ENCODE measurements around the gene PADI2.

Gene PADI2

GRCh38 chr1:17134034-17134433 is 14.8 kb upstream of the PADI2 start:
- ChIA-PET POLR2A (no interaction called here), CTCF (interaction anchor here (1.3 kb wide), 1 partner anchor 102 kb away, joined by 6 read pairs; no protein-coding TSS in a partner anchor)
- H3K27me3 ChIP-seq (replicated peaks in 2 of 5; ENCODE audit: control insufficient read depth in 4 of 5, insufficient read depth in 5 of 5, low read length in 4 of 5) = no peaks in the 10 kb centered on the region
- H3K4me1 ChIP-seq (ENCODE audit: control extremely low read depth in 1 of 4, control insufficient read depth in 4 of 4, insufficient read depth in 4 of 4, low read length in 3 of 4) = peaks cover 0 to 3% (median under 1%) of the 10 kb centered on the region in 4 experiments
- WGBS (ENCODE audit: insufficient coverage) = 100% methylated on average over 2 of the region's 4 CpGs
- no peak overlapping the region for H3K27ac ChIP-seq (ENCODE audit: insufficient read depth in 1 of 2, low read depth in 1 of 2, low read length in 2 of 2, poor library complexity in 1 of 2, severe bottlenecking in 2 of 2)
- no peak for DNase-seq
- H3K4me3 ChIP-seq (ENCODE audit: control insufficient read depth in 1 of 7, extremely low read depth in 1 of 7, insufficient read depth in 4 of 7, low read depth in 2 of 7, low read length in 6 of 7) = no peak overlapping the region
- H3K36me3 ChIP-seq (ENCODE audit: control insufficient read depth in 4 of 4, insufficient read depth in 4 of 4, low read length in 3 of 4) = no peaks in the 10 kb centered on the region
- peaks cover 0 to 9% (median 0%) of the 10 kb centered on the region in 5 experiments for H3K9me3 ChIP-seq (ENCODE audit: control extremely low read depth in 1 of 5, control insufficient read depth in 4 of 5, insufficient read depth in 2 of 5, low read depth in 1 of 5, low read length in 4 of 5)

GRCh38 chr1:17130138-17130635 is 10.9 kb upstream of the PADI2 start:
- POLR2A ChIA-PET = interaction anchor here (0.9 kb wide), 1 partner anchor 104 kb away, joined by 3 read pairs; no protein-coding TSS in a partner anchor
- Histone ChIP-seq H3K36me3 (ENCODE audit: control insufficient read depth in 4 of 4, insufficient read depth in 4 of 4, low read length in 3 of 4) (no peaks in the 10 kb centered on the region), H3K27me3 (replicated peaks in 2 of 5; ENCODE audit: control insufficient read depth in 4 of 5, insufficient read depth in 5 of 5, low read length in 4 of 5) (no peaks in the 10 kb centered on the region), H3K9me3 (ENCODE audit: control extremely low read depth in 1 of 5, control insufficient read depth in 4 of 5, insufficient read depth in 2 of 5, low read depth in 1 of 5, low read length in 4 of 5) (no peaks in the 10 kb centered on the region), H3K4me3 (ENCODE audit: control insufficient read depth in 1 of 7, extremely low read depth in 1 of 7, insufficient read depth in 4 of 7, low read depth in 2 of 7, low read length in 6 of 7) (no peak overlapping the region), H3K4me1 (ENCODE audit: control extremely low read depth in 1 of 4, control insufficient read depth in 4 of 4, insufficient read depth in 4 of 4, low read length in 3 of 4) (peaks cover 0 to 26% (median 23%) of the 10 kb centered on the region in 4 experiments), H3K27ac (ENCODE audit: insufficient read depth in 1 of 2, low read depth in 1 of 2, low read length in 2 of 2, poor library complexity in 1 of 2, severe bottlenecking in 2 of 2) (no peak overlapping the region)
- CTCF ChIA-PET = interaction anchor here (0.7 to 2.1 kb wide), 6 partner anchors 24 to 247 kb away, joined by 3 to 7 read pairs (median 4); no protein-coding TSS in a partner anchor
- WGBS (ENCODE audit: insufficient coverage) = 100% methylated on average over 2 of the region's 3 CpGs
- no peak for DNase-seq

- Histone ChIP-seq H3K4me1 (ENCODE audit: control extremely low read depth in 1 of 4, control insufficient read depth in 4 of 4, insufficient read depth in 4 of 4, low read length in 3 of 4) (peaks cover 0 to 36% (median 24%) of the 10 kb centered on the region in 4 experiments), H3K27me3 (replicated peaks in 2 of 5; ENCODE audit: control insufficient read depth in 4 of 5, insufficient read depth in 5 of 5, low read length in 4 of 5) (no peaks in the 10 kb centered on the region), H3K36me3 (ENCODE audit: control insufficient read depth in 4 of 4, insufficient read depth in 4 of 4, low read length in 3 of 4) (no peaks in the 10 kb centered on the region), H3K9me3 (ENCODE audit: control extremely low read depth in 1 of 5, control insufficient read depth in 4 of 5, insufficient read depth in 2 of 5, low read depth in 1 of 5, low read length in 4 of 5) (no peaks in the 10 kb centered on the region), H3K27ac (ENCODE audit: insufficient read depth in 1 of 2, low read depth in 1 of 2, low read length in 2 of 2, poor library complexity in 1 of 2, severe bottlenecking in 2 of 2) (peak overlapping the region; percentile 12 to 83), H3K4me3 (ENCODE audit: control insufficient read depth in 1 of 7, extremely low read depth in 1 of 7, insufficient read depth in 4 of 7, low read depth in 2 of 7, low read length in 6 of 7) (peak overlapping the region in 2 of 7 experiments; percentile 30 to 42)
- no CpG with 5 or more reads among the region's 5 CpGs for WGBS (ENCODE audit: insufficient coverage)
- POLR2A ChIA-PET = interaction anchor here (0.6 kb wide), 1 partner anchor 144 kb away, joined by 3 read pairs; no protein-coding TSS in a partner anchor
- CTCF ChIA-PET = interaction anchor here (1.5 to 8.2 kb wide), 7 partner anchors 39 to 209 kb away, joined by 3 to 156 read pairs (median 3); no protein-coding TSS in a partner anchor
- peak; percentile 82 to 96 (median 94) for DNase-seq
These were observed 9.1 kb upstream of the PADI2 start for GRCh38 chr1:17128361-17128760.

- no peaks in the 10 kb centered on the region for H3K36me3 ChIP-seq (ENCODE audit: control insufficient read depth in 4 of 4, insufficient read depth in 4 of 4, low read length in 3 of 4)
- H3K4me3 ChIP-seq (ENCODE audit: control insufficient read depth in 1 of 7, extremely low read depth in 1 of 7, insufficient read depth in 4 of 7, low read depth in 2 of 7, low read length in 6 of 7) = no peak overlapping the region
- peaks cover 6 to 59% (median 37%) of the 10 kb centered on the region in 4 experiments for H3K4me1 ChIP-seq (ENCODE audit: control extremely low read depth in 1 of 4, control insufficient read depth in 4 of 4, insufficient read depth in 4 of 4, low read length in 3 of 4)
- no peaks in the 10 kb centered on the region for H3K27me3 ChIP-seq (replicated peaks in 2 of 5; ENCODE audit: control insufficient read depth in 4 of 5, insufficient read depth in 5 of 5, low read length in 4 of 5)
- no peaks in the 10 kb centered on the region for H3K9me3 ChIP-seq (ENCODE audit: control extremely low read depth in 1 of 5, control insufficient read depth in 4 of 5, insufficient read depth in 2 of 5, low read depth in 1 of 5, low read length in 4 of 5)
- DNase-seq = peak; percentile 80 to 88 (median 84)
- ChIA-PET CTCF (interaction anchor here (0.9 to 8.2 kb wide), 25 partner anchors 11 to 280 kb away, joined by 3 to 156 read pairs (median 5); partner anchors contain the start of gene PADI3), POLR2A (interaction anchor here (1.0 kb wide), 1 partner anchor 111 kb away, joined by 3 read pairs; no protein-coding TSS in a partner anchor)
- 39% methylated on average over 10 of the region's 16 CpGs for WGBS (ENCODE audit: insufficient coverage)
- H3K27ac ChIP-seq (ENCODE audit: insufficient read depth in 1 of 2, low read depth in 1 of 2, low read length in 2 of 2, poor library complexity in 1 of 2, severe bottlenecking in 2 of 2) = no peak overlapping the region
These were observed 6.5 kb upstream of the PADI2 start for GRCh38 chr1:17125756-17126237.

GRCh38 chr1:17123196-17124045 is 4.2 kb upstream of the PADI2 start:
- ChIA-PET CTCF (interaction anchor here (1.0 to 8.2 kb wide), 7 partner anchors 61 to 153 kb away, joined by 3 to 156 read pairs (median 13); partner anchors contain the start of gene PADI3), POLR2A (no interaction called here)
- no peak overlapping the region for H3K27ac ChIP-seq (ENCODE audit: insufficient read depth in 1 of 2, low read depth in 1 of 2, low read length in 2 of 2, poor library complexity in 1 of 2, severe bottlenecking in 2 of 2)
- peaks cover 0 to 9% (median 6%) of the 10 kb centered on the region in 5 experiments for H3K27me3 ChIP-seq (replicated peaks in 2 of 5; ENCODE audit: control insufficient read depth in 4 of 5, insufficient read depth in 5 of 5, low read length in 4 of 5)
- H3K4me3 ChIP-seq (ENCODE audit: control insufficient read depth in 1 of 7, extremely low read depth in 1 of 7, insufficient read depth in 4 of 7, low read depth in 2 of 7, low read length in 6 of 7) = no peak overlapping the region
- no peaks in the 10 kb centered on the region for H3K36me3 ChIP-seq (ENCODE audit: control insufficient read depth in 4 of 4, insufficient read depth in 4 of 4, low read length in 3 of 4)
- 78% methylated on average over 12 of the region's 14 CpGs for WGBS (ENCODE audit: insufficient coverage)
- no peaks in the 10 kb centered on the region for H3K9me3 ChIP-seq (ENCODE audit: control extremely low read depth in 1 of 5, control insufficient read depth in 4 of 5, insufficient read depth in 2 of 5, low read depth in 1 of 5, low read length in 4 of 5)
- H3K4me1 ChIP-seq (ENCODE audit: control extremely low read depth in 1 of 4, control insufficient read depth in 4 of 4, insufficient read depth in 4 of 4, low read length in 3 of 4) = peaks cover 6 to 67% (median 47%) of the 10 kb centered on the region in 4 experiments
- peak in 2 of 3 donors; percentile 47 to 48 for DNase-seq

- Histone ChIP-seq H3K4me1 (ENCODE audit: control extremely low read depth in 1 of 4, control insufficient read depth in 4 of 4, insufficient read depth in 4 of 4, low read length in 3 of 4) (peaks cover 6 to 65% (median 41%) of the 10 kb centered on the region in 4 experiments), H3K27ac (ENCODE audit: insufficient read depth in 1 of 2, low read depth in 1 of 2, low read length in 2 of 2, poor library complexity in 1 of 2, severe bottlenecking in 2 of 2) (no peak overlapping the region), H3K27me3 (replicated peaks in 2 of 5; ENCODE audit: control insufficient read depth in 4 of 5, insufficient read depth in 5 of 5, low read length in 4 of 5) (peaks cover 0 to 16% (median 10%) of the 10 kb centered on the region in 5 experiments), H3K9me3 (ENCODE audit: control extremely low read depth in 1 of 5, control insufficient read depth in 4 of 5, insufficient read depth in 2 of 5, low read depth in 1 of 5, low read length in 4 of 5) (no peaks in the 10 kb centered on the region), H3K36me3 (ENCODE audit: control insufficient read depth in 4 of 4, insufficient read depth in 4 of 4, low read length in 3 of 4) (no peaks in the 10 kb centered on the region), H3K4me3 (ENCODE audit: control insufficient read depth in 1 of 7, extremely low read depth in 1 of 7, insufficient read depth in 4 of 7, low read depth in 2 of 7, low read length in 6 of 7) (no peak overlapping the region)
- POLR2A ChIA-PET = interaction anchor here (0.7 kb wide), 1 partner anchor 233 kb away, joined by 3 read pairs; no protein-coding TSS in a partner anchor
- CTCF ChIA-PET = interaction anchor here (1.0 to 8.2 kb wide), 6 partner anchors 60 to 154 kb away, joined by 3 to 156 read pairs (median 6); no protein-coding TSS in a partner anchor
- DNase-seq = peak in 2 of 3 donors; percentile 35 to 45
- WGBS (ENCODE audit: insufficient coverage) = 71% methylated on average over 4 of the region's 9 CpGs
These were observed 3.4 kb upstream of the PADI2 start for GRCh38 chr1:17122521-17123164.
